ENCODE measurements around the gene AQP3. TPM values are rescaled to one million over a fixed set of nuclear protein-coding genes. Genes with fewer than 3 reads are reported as not detected.
"Not testable (repeated sequence)": the region's sequence is repeated elsewhere in the genome, so short reads cannot be mapped to it uniquely, and the experiment has no call there.

The AQP3 gene
- total and polyA plus RNA-seq, 2 donors (not counting 1 experiment from before 2014, with no cell fraction given): 3.2 to 16.2 TPM

GRCh38 chr9:33407061-33407460, 40.3 kb downstream of the AQP3 start:
- TF ChIP-seq EZH2 (IDR thresholded peaks at IDR 0.05; ENCODE audit: low read length, missing control alignments) (no peak), CTCF (conservative IDR thresholded peaks at IDR 0.05 in 1 of 2, IDR thresholded peaks at IDR 0.05 in 1 of 2; ENCODE audit: low read depth in 1 of 2, low read length in 2 of 2) (no peak)
- Histone ChIP-seq H3K36me3 (ENCODE audit: control insufficient read depth, insufficient read depth, low read length) (no peaks in the 10 kb centered on the region), H3K9ac (ENCODE audit: insufficient read depth, low read length) (no peak overlapping the region), H3K4me2 (ENCODE audit: extremely low read depth, insufficient read depth, low read length) (no peak overlapping the region), H3K4me1 (ENCODE audit: control insufficient read depth, extremely low read depth, insufficient read depth, low read length) (no peaks in the 10 kb centered on the region), H4K20me1 (ENCODE audit: control insufficient read depth, extremely low read depth, insufficient read depth, low read length) (no peaks in the 10 kb centered on the region), H3K27me3 (ENCODE audit: control insufficient read depth, insufficient read depth, low read length) (peaks cover 6% of the 10 kb centered on the region), H3K4me3 (replicated peaks in 1 of 4; ENCODE audit: control extremely low read depth in 1 of 4, insufficient read depth in 1 of 4, low read depth in 3 of 4, low read length in 4 of 4) (no peak overlapping the region), H3K79me2 (ENCODE audit: control insufficient read depth, insufficient read depth, low read length) (no peaks in the 10 kb centered on the region), H2AFZ (ENCODE audit: low read length) (no peak overlapping the region), H3K9me3 (ENCODE audit: control insufficient read depth, insufficient read depth, low read depth, low read length) (no peaks in the 10 kb centered on the region), H3K27ac (ENCODE audit: insufficient read depth, low read length) (no peak overlapping the region)
- DNase-seq (ENCODE audit: low read depth in 2 of 2): no peak

DNA sequence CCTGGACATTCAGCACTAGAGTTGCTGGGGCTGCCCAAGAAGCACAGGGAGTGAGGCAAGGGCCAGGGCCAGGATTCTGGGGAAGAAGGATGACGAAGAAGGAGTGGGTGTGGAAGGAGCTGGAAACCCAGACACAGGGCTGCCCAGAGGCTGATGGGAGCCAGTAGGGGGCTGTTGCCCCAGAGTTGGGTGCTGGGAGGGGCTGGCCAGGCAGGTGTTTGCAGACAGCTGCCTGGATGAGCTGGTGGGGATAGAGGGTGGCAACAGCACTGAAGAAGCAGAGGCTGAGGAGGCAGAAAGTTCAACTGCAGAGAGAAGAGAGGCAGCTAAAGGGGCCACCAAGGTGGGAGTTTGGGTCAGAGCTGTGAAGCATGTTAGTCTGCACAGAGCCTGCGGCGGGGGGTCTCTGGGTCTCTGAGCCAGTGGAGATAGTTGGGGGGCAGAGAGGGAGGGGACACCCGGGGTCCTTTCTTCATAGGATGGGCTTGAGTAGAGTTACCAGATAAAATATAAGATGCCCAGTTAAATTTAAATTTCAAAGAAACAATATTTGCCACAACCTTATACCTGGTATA, 42.5 kb downstream of the AQP3 start:
- H3K4me3 ChIP-seq (replicated peaks in 1 of 4; ENCODE audit: control extremely low read depth in 1 of 4, insufficient read depth in 1 of 4, low read depth in 3 of 4, low read length in 4 of 4): no peak overlapping the region
- no peak overlapping the region for H2AFZ ChIP-seq (ENCODE audit: low read length)
- H3K27me3 ChIP-seq (ENCODE audit: control insufficient read depth, insufficient read depth, low read length): peaks cover 6% of the 10 kb centered on the region
- no peaks in the 10 kb centered on the region for H4K20me1 ChIP-seq (ENCODE audit: control insufficient read depth, extremely low read depth, insufficient read depth, low read length)
- TF ChIP-seq CTCF (conservative IDR thresholded peaks at IDR 0.05 in 1 of 2, IDR thresholded peaks at IDR 0.05 in 1 of 2; ENCODE audit: low read depth in 1 of 2, low read length in 2 of 2) (no peak), EZH2 (IDR thresholded peaks at IDR 0.05; ENCODE audit: low read length, missing control alignments) (no peak)
- H3K4me1 ChIP-seq (ENCODE audit: control insufficient read depth, extremely low read depth, insufficient read depth, low read length): no peaks in the 10 kb centered on the region
- H3K4me2 ChIP-seq (ENCODE audit: extremely low read depth, insufficient read depth, low read length): no peak overlapping the region
- H3K27ac ChIP-seq (ENCODE audit: insufficient read depth, low read length): no peak overlapping the region
- H3K9ac ChIP-seq (ENCODE audit: insufficient read depth, low read length): no peak overlapping the region
- no peaks in the 10 kb centered on the region for H3K36me3 ChIP-seq (ENCODE audit: control insufficient read depth, insufficient read depth, low read length)
- no peak for DNase-seq (ENCODE audit: low read depth in 2 of 2)
- no peaks in the 10 kb centered on the region for H3K9me3 ChIP-seq (ENCODE audit: control insufficient read depth, insufficient read depth, low read depth, low read length)
- no peaks in the 10 kb centered on the region for H3K79me2 ChIP-seq (ENCODE audit: control insufficient read depth, insufficient read depth, low read length)

- Histone ChIP-seq H3K4me1 (ENCODE audit: control insufficient read depth, extremely low read depth, insufficient read depth, low read length) (no peaks in the 10 kb centered on the region), H4K20me1 (ENCODE audit: control insufficient read depth, extremely low read depth, insufficient read depth, low read length) (no peaks in the 10 kb centered on the region), H3K4me3 (replicated peaks in 1 of 4; ENCODE audit: control extremely low read depth in 1 of 4, insufficient read depth in 1 of 4, low read depth in 3 of 4, low read length in 4 of 4) (no peak overlapping the region), H3K27me3 (ENCODE audit: control insufficient read depth, insufficient read depth, low read length) (peaks cover 6% of the 10 kb centered on the region), H3K9ac (ENCODE audit: insufficient read depth, low read length) (no peak overlapping the region), H3K27ac (ENCODE audit: insufficient read depth, low read length) (no peak overlapping the region), H3K36me3 (ENCODE audit: control insufficient read depth, insufficient read depth, low read length) (no peaks in the 10 kb centered on the region), H3K4me2 (ENCODE audit: extremely low read depth, insufficient read depth, low read length) (no peak overlapping the region), H3K9me3 (ENCODE audit: control insufficient read depth, insufficient read depth, low read depth, low read length) (no peaks in the 10 kb centered on the region), H3K79me2 (ENCODE audit: control insufficient read depth, insufficient read depth, low read length) (no peaks in the 10 kb centered on the region), H2AFZ (ENCODE audit: low read length) (no peak overlapping the region)
- TF ChIP-seq CTCF (conservative IDR thresholded peaks at IDR 0.05 in 1 of 2, IDR thresholded peaks at IDR 0.05 in 1 of 2; ENCODE audit: low read depth in 1 of 2, low read length in 2 of 2) (no peak), EZH2 (IDR thresholded peaks at IDR 0.05; ENCODE audit: low read length, missing control alignments) (no peak)
- DNase-seq (ENCODE audit: low read depth in 2 of 2): no peak
These were observed 43.2 kb downstream of the AQP3 start for GRCh38 chr9:33403941-33404787.

GRCh38 chr9:33402371-33402770, 45.0 kb downstream of the AQP3 start, which contains the start of gene AQP7:
Gene AQP7, minus strand, starts transcription at chr9:33402568. Its CDS starts 1,306 bp downstream, at chr9:33401262.
- not testable (repeated sequence) for H3K36me3 ChIP-seq (ENCODE audit: control insufficient read depth, insufficient read depth, low read length); H2AFZ ChIP-seq (ENCODE audit: low read length); H3K4me1 ChIP-seq (ENCODE audit: control insufficient read depth, extremely low read depth, insufficient read depth, low read length); H3K27me3 ChIP-seq (ENCODE audit: control insufficient read depth, insufficient read depth, low read length); H4K20me1 ChIP-seq (ENCODE audit: control insufficient read depth, extremely low read depth, insufficient read depth, low read length); H3K4me2 ChIP-seq (ENCODE audit: extremely low read depth, insufficient read depth, low read length); H3K27ac ChIP-seq (ENCODE audit: insufficient read depth, low read length); H3K4me3 ChIP-seq (replicated peaks in 1 of 4; ENCODE audit: control extremely low read depth in 1 of 4, insufficient read depth in 1 of 4, low read depth in 3 of 4, low read length in 4 of 4); H3K9ac ChIP-seq (ENCODE audit: insufficient read depth, low read length); DNase-seq (ENCODE audit: low read depth in 2 of 2); H3K9me3 ChIP-seq (ENCODE audit: control insufficient read depth, insufficient read depth, low read depth, low read length); H3K79me2 ChIP-seq (ENCODE audit: control insufficient read depth, insufficient read depth, low read length)
